Measurements from ENCODE around the gene PTPN23. TPM values are rescaled to one million over a fixed set of nuclear protein-coding genes. Genes with fewer than 3 reads are reported as not detected.
"Not testable (repeated sequence)": the region's sequence is repeated elsewhere in the genome, so short reads cannot be mapped to it uniquely, and the experiment has no call there.

The PTPN23 gene
- total RNA-seq, 1 experiment from 2014 or later: 16.3 TPM

DNA sequence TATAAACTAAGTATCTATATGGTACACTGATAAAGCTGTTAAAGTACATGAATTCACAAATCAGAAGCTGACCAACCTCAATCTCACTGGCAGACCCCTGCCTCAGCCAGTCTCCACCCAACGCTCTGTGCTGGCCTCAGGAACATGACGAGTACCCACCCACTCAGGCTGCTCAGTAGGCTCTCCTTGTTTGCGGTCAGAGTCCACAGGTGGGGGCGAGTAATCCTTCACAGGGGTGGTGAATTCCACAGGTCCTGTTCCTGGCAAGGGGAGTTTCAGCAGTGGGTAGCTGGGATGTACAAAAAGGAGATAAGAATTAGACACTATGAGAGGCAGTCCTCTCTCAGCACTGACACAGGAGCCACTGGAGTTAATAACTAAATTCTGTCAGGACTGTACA lies 54.0 kb downstream of the PTPN23 start:
- no peak for DNase-seq (ENCODE audit: low read depth)

DNA sequence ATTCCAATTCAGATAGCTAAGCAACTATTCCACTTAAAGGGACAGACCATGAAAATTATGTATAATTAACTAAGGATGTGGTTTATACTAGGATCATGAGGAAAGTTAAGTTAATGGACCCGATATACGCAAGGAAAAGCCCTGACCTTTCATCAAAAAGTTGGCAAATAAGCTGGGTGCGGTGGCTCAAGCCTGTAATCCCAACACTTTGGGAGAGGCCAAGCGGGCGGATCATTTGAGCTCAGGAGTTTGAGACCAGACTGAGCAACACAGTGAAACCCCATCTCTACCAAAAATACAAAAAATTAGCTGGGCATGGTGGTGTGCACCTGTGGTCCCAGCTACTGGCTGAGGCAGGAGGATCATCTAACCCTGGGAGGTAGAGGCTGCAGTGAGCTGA lies 55.4 kb downstream of the PTPN23 start:
- no peak for DNase-seq (ENCODE audit: low read depth)

DNA sequence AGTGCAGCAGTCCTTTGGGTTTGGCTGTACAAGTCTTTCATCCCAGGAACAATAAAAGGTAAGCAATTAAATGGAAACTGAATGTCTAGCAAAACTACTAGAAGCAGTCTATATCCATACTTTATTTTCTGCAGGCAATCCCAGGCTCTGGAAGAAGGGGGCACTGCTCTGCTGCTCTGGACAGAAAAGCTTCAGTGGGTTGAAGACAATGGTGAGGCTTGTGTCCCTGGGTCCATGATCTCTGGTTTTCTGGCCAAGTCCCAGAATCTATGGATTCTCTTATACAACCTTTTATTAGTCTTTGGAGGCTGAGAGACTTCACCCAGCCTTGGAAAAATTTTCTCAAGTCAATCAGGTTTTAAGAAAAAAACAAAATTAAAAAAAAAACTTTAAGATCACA lies 59.3 kb downstream of the PTPN23 start:
- DNase-seq (ENCODE audit: low read depth): no peak

DNA sequence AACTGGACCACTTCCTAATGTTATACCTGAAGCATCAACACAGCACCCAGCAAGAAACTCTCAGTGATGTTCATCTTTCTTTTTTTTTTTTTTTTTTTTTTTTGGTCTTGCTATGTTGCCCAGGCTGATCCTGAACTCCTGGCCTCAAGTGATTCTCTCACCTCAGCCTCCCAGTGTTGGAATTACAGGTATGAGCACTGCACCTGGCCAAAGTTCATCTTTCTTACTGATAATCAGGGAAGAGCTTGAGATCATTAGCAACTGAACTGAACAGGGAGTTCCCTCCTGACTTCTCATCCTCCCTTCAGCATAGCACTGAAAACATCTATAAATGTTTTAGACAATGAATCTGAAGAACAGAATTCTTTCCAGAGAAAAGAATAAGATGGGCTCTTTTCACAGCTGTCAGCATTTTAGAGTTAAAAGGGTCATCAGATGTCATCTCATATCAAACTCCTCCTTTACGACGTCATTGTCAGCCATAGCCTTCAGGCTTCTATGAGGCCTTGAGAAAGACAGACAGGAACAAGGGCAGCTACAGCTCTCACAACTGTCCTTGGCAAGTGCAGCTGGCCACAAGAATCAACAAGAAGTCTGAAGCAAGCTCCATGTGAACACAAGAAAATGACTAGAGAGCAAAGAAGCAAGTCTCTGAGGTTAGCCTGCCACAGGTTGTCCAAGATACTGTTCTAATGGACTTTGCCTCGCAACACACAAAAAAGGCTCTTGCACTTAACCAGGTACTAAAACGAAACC lies 61.2 kb downstream of the PTPN23 start:
- DNase-seq (ENCODE audit: low read depth): no peak

DNA sequence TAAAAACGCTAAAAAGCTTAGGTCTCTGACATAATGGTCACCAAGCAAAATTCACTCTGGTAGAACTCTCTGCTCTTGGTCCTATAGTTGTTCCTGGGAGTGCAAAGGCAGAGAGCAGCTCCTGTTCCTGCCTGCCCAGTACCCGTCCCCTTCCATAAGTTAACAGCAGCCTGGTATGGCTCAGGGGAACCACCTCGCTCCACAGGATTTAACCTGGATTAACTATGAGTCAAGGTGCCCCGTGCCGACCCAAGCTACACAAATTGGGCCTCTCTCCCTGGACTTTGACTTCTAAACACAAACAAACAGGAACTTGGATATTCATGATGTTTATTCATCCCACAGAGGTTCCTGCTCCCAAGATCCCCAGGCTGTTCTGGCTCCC lies 62.8 kb downstream of the PTPN23 start:
- DNase-seq (ENCODE audit: low read depth): no peak

DNA sequence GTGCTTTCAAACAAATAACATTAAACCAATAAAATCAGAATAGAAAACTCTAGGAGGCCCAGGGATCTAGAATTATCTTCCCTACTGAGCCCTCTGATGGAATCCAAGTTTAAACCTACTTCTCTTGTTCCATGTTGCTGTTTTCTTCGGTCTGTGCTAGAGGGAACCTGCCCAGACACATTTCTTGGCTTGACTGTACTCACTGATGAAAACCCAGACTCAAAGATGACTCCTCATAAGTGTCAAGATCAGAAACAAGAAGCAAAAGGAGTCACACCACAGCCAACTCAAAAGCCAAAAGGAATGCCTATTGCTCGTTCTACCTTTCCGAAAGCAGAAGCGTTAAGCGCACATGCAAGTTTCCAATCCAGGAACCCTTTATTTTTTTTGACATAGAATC lies 63.3 kb downstream of the PTPN23 start:
- no peak for DNase-seq (ENCODE audit: low read depth)

DNA sequence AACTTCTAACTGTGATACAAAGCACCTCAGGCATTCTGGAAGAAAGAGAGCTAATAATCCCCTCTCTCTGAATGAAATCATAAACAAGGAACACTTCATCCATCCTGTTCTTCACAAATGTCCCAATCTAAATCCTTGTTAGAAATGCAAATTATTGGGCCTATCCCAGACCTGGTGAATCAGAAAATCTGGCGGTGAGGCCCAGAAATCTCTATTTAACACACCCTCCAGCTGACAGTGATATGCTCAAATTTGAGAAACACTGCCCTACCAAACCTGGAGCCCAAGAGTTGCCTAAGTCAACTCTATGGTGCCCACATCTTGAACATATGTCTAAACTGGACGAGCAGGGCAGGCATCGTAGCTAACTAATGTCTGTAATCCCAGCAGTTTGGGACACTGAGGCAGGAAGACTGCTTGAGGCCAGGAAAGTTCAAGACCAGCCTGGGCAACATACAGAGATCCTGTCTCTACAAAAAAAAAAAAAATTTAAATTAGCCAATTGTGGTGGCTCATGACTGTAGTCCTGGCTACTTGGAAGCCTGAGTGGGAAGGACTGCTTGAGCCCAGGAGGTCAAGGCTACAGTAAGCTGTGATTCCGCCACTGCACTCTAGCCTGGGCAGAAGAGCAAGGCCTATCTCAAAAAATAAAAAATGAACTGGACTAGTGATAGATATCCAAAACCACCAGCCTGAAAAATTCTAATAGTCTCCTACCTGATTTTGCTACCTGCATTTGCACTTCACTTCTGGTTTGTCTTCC lies 71.8 kb downstream of the PTPN23 start:
- DNase-seq (ENCODE audit: low read depth): no peak

DNA sequence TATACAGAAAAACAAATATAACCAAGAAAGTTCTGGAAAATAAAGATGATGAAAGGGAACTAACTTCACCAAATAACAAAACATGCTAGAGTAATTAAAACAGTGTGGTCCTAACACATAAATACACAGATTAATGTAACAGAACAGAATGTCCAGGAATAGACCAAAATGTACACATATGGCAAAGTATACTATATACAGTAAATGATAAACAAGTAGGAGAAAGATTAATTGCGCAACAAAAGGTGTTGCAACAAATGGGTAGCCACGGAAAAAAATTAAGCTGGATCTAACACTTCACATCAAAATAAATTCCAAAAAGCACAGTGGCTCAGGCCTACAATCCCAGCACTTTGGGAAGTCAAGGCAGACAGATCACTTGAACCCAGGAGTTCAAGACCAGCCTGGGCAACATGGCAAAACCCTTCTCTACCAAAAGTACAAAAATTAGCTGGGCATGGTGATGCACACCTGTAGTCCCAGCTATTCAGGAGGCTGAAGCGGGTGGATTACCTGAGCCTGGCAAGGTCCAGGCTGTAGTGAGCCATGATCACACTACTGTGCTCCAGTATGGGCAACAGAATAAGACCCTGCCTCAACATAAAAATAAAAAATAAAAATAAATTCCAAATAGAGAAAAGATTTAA lies 75.1 kb downstream of the PTPN23 start:
- no peak for DNase-seq (ENCODE audit: low read depth)

DNA sequence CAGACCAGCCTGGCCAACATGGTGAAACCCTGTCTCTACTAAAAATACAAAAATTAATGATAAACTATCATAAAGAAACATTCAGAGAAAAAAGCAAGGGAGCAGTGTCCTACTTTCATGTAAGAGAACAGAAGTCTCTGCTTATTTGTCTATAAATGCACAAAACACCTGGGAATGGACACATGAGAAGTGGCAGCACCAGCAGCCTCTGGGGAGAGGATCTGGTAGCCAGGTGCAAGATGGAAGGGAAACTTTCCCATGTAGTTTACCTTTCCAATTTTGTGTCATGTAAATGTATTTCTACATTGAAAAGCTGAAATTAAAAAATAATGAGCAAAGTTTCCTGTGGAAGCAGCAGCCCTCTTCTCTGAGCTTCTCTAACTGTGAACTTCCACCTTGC lies 76.2 kb downstream of the PTPN23 start:
- no peak for DNase-seq (ENCODE audit: low read depth)

DNA sequence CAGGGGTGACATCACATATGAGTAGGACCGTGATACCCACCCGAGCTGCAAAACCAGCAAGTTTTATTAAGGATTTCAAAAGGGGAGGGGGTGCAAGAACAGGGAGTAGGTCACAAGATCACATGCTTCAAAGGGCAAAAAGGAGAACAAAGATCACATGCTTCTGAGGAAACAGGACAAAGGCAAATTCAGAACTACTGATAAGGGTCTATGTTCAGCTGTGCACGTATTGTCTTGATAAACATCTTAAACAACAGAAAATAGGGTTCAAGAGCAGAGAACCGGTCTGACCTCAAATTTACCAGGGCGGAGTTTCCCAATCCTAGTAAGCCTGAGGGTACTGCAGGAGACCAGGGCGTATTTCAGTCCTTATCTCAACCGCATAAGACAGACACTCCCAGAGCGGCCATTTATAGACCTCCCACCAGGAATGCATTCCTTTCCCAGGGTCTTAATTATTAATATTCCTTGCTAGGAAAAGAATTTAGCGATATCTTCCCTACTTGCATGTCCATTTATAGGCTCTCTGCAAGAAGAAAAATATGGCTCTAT lies 78.8 kb downstream of the PTPN23 start:
- not testable (repeated sequence) for DNase-seq (ENCODE audit: low read depth)

Other genes with a start within 250 kb of the PTPN23 start
- 16.0 and 17.2 TPM in 2 replicates for gene SETD2, start 216.9 kb upstream of the PTPN23 start, total RNA-seq (2014; rRNA removed; shearing (Covaris generic))
- gene KIF9, start 98.2 kb upstream of the PTPN23 start, total RNA-seq (2014; rRNA removed; shearing (Covaris generic)): 15.8 and 28.4 TPM in 2 replicates
- 20.4 and 26.2 TPM in 2 replicates for gene KLHL18, start 98.1 kb upstream of the PTPN23 start, total RNA-seq (2014; rRNA removed; shearing (Covaris generic))
- 77.5 and 96.6 TPM in 2 replicates for gene SCAP, start 94.9 kb downstream of the PTPN23 start, total RNA-seq (2014; rRNA removed; shearing (Covaris generic))
- gene ELP6, start 132.7 kb downstream of the PTPN23 start, total RNA-seq (2014; rRNA removed; shearing (Covaris generic)): 65.0 and 65.8 TPM in 2 replicates
- gene CSPG5, start 197.8 kb downstream of the PTPN23 start, total RNA-seq (2014; rRNA removed; shearing (Covaris generic)): 0.47 and 0.93 TPM in 2 replicates